ENCODE data around the gene ATP8A2.

DNA sequence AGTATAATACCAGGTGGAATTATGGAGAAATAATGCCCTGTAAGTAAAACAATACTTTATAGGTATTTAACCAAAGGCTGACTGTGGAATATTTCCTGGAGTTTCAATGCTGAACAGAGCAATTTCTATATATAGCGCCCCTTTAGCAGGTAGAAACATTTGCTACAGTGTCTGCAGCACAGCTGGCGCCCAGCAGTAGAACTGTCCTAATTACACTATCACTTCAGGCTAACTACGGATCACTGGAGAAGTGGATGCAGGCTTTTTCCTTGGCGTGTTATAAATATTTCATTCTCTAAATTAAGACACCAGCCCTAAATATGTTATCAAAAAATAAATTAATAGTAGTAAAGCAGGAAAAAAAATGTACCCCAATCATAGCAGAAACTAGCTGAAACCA, 677.0 kb downstream of the ATP8A2 start:
- no peak for TF ChIP-seq TEAD4 (IDR thresholded peaks at IDR 0.05; ENCODE audit: low read depth, low read length)
- TF ChIP-seq JUND (IDR thresholded peaks at IDR 0.05; ENCODE audit: low read length), result no peak
- TF ChIP-seq MAFK (IDR thresholded peaks at IDR 0.05; ENCODE audit: low read depth, low read length), result no peak
- no peak for TF ChIP-seq EZH2 (IDR thresholded peaks at IDR 0.05; ENCODE audit: low read depth, low read length, severe bottlenecking)
- TF ChIP-seq, protein P1, sequence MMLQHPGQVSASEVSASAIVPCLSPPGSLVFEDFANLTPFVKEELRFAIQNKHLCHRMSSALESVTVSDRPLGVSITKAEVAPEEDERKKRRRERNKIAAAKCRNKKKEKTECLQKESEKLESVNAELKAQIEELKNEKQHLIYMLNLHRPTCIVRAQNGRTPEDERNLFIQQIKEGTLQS (IDR thresholded peaks at IDR 0.05; ENCODE audit: insufficient read depth, low read depth, low read length), result no peak

Measured in H1 (cell line).